GM20000 (cell line): ENCODE data around the gene LRRC40.
"Not testable (repeated sequence)": the region's sequence is repeated elsewhere in the genome, so short reads cannot be mapped to it uniquely, and the experiment has no call there.

Source experiments
- DNase-seq: peaks from one replicate; pipeline ENCODE4 v3.0.0; 2012; ENCODE audit warnings: low spot score
- TF ChIP-seq, protein P1 (sequence below): IDR thresholded peaks from 2 replicates; pipeline ENCODE4 v1.5.1; 2012; ENCODE audit warnings: mild to moderate bottlenecking, control low read depth; ENCODE audit errors: extremely low read depth, missing control alignments

LRRC40 gene

DNA sequence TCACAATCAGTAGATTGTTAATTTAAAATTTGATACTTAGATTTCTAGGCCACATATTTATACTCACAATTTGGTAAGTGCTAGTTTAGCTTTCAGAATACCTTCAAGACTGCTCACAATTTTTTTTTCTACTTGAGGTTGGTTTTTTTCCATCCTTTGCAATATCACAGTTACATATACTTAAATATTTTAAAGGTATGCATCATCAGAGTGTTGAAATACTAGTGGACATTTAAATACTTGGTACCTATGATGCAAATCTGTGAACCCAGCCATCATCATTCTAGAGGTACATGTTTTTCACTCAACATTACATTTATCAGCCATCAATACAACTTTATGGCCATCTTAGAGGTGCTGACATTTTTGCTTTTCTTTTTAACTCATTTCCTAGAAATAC is 6.2 kb upstream of the LRRC40 start:
- no peak for DNase-seq
- TF ChIP-seq, protein P1, sequence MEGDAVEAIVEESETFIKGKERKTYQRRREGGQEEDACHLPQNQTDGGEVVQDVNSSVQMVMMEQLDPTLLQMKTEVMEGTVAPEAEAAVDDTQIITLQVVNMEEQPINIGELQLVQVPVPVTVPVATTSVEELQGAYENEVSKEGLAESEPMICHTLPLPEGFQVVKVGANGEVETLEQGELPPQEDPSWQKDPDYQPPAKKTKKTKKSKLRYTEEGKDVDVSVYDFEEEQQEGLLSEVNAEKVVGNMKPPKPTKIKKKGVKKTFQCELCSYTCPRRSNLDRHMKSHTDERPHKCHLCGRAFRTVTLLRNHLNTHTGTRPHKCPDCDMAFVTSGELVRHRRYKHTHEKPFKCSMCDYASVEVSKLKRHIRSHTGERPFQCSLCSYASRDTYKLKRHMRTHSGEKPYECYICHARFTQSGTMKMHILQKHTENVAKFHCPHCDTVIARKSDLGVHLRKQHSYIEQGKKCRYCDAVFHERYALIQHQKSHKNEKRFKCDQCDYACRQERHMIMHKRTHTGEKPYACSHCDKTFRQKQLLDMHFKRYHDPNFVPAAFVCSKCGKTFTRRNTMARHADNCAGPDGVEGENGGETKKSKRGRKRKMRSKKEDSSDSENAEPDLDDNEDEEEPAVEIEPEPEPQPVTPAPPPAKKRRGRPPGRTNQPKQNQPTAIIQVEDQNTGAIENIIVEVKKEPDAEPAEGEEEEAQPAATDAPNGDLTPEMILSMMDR = no peak

DNA sequence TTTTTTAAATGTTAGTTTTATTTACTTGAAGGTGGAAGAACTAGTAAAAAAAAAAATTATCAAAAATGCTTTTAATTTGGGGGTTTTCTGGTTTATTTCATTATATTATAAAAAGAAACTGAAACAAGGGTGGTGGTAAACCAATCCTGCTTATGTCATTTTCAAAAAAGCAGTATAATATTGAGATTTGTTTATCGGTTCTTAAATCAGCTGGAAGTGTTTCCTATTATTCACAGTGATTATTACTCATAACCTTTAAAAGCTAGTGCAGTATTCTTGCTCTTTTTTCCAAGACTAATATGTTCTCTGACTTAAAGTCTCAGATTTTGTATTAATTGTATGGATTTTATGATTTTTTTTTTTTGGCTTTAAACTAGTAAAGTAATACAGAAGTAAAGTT is 5.4 kb upstream of the LRRC40 start:
- TF ChIP-seq, protein P1 = no peak
- peak; percentile 9 for DNase-seq

DNA sequence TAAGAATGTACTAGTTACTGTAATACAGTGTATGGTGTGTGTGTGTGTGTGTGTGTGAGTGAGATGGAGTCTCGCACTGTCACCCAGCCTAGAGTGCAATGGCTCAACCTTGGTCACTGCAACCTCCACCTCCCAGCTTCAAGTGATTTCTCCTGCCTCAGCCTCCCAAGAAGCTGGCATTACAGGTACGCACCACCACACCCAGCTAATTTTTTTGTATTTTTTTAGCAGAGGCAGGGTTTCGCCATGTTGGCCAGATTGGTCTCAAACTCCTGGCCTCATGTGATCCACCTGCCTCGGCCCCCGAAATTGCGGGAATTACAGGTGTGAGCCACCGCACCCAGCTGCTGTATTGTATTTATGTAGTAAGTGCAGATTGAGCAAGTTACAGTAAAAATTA is 2.9 kb upstream of the LRRC40 start:
- DNase-seq = no peak

DNA sequence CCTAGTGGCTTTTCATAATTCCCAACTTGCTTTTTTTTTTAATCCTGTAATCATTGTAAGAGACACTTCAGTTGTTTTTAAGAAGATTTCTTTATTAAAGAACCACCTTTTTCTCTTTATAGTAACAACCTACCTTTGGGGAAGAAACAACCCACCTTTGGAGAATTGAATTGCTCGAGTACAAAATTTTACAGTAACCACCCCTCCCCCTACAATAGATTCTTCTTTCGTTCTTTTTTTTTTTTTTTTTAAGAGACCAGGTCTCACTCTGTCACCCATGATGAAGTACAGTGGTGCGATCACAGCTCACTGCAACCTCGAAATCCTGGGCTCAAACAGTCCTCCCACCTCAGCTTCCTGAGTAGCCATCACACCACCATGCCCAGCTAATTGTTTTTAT is 2.1 kb upstream of the LRRC40 start:
- TF ChIP-seq, protein P1 = no peak

More for the DNA sequence above, 2.9 kb upstream of the LRRC40 start:
- TF ChIP-seq, protein P1 = no peak

DNA sequence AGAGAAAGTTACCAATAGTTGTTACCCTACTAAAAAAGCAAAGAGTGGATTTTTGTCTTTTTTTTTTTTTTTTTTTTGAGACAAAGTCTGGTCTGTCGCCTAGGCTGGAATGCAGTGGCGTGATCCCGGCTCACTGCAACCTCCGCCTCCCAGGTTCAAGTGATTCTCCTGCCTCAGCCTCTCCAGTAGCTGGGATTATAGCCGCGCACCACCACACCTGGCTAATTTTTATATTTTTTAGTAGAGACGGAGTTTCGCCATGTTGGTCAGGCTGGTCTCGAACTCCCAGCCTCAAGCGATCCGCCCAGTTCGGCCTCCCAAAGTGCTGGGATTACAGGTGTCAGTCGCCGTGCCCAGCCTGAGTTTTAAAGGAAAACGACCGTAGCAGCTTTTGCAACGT is 1.5 kb upstream of the LRRC40 start:
- DNase-seq = not testable (repeated sequence)

More for the DNA sequence above, 2.1 kb upstream of the LRRC40 start:
- no peak for DNase-seq

DNA sequence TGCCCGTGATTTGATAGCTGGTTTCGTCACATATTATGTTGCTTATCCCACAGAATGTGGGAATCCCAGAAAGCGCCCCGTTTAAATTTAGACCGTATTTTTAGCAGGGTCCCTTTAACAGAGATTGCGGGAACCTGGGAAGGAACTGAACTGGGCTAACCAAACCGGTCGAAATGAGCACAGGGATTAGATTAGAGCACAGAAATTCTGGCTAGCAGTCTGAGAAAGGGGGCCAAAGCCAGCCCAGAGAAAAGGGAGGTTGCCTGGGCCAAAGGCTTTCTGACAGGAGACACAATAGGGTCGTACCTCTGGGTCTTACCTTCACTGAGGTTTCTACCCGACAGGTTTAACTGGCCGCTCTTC is 327 bp downstream of the LRRC40 start:
- no peak for DNase-seq
- TF ChIP-seq, protein P1 = no peak

DNA sequence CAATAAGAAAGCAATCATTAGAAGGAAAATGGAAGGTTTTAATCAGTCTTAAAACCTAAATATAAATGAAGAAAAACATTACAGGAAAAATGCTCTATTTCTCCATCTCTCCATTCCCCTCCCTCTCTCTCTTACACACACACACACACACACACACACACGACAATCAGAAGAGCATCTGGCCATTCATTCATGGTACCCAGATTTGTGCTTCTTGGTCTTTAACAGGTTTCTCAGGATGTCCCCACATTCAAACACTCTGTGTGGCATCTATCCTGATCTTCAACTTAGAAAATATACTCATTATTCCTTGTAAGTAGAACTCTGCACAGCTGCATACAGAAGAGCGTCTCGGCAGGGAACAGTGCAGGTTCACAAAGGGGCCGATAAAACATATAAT is 779 bp downstream of the LRRC40 start:
- TF ChIP-seq, protein P1 = no peak
- no peak for DNase-seq

DNA sequence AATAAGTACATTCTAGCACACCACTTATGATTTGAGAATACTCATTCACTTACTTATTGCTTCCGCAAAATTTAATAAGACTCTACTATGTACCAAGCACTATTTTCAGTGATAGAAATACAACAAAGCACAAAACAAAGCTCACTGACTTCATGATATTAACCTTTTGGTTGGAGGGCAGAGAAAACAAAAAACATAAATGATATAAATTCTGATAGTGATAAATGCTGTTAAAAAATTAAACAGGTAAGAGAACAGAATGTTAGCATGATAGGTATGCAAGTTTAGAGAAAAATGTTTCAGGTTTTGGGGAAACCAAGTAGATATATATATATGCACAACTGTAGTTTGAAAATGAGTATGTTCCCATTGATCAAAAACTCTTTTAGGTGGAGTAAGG is 1.2 kb downstream of the LRRC40 start:
- TF ChIP-seq, protein P1 = no peak
- DNase-seq = no peak
